Measurements from ENCODE around the gene MOSMO.
A peak's percentile ranks its signal among the peaks of the same experiment; 100 is the strongest.
"Not testable (repeated sequence)": the region's sequence is repeated elsewhere in the genome, so short reads cannot be mapped to it uniquely, and the experiment has no call there.

Gene MOSMO

DNA sequence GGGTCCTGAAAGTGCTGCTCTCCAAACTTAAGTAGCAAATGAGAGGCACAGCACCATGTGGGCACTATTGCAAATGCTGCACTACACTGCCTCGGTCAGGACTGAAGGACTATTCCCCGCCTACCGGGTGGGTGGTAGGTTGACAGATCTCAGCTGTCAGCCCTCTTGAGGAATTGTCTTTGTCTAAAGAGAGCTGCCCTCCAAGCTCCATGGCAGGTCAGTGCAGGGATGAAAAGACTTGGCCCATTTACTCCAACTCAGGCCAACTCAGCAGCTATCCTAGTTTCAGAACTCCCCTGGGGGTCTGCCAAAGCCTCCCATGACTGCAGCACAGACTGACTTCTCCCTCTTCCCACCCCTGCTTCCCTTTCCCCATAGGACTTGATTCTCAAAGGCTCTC, 3.6 kb upstream of the MOSMO start:
- DNase-seq, result no peak

DNA sequence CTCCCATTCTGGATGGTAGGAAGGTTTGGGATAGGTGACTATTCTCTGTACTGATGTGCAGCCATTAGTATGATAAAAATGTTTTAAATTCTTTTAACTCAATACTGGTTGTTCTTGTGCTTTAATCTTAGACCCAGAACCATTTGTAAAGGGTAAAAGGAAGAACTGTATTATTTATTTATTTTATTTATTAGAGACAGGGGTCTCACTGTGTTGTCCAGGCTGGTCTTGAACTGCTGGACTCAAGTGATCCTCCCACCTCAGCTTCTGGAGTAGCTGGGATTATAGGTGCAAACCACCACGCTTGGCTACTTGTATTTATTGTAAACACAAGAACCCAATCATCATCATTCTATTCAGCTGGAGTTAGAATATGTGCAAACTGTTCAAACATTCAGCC, 2.2 kb upstream of the MOSMO start:
- no peak for DNase-seq

DNA sequence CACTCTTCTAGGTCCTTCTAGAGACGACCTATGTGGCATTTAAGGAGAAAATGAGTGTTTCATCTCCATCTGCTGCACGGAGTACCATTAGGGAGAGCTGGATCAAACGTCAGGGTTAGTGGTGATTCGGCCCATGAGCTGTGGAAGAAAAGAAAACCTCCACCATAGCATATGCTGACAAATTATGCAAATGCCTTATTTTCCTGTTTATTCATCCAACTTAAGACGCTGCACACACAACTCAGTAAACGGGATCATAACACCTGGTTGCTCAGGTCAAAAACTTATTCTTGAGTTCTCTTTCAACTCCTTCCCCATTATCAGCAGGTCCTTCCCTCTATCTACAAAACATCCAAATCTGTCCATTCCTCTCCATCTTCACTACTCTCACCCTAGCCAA, 1.3 kb upstream of the MOSMO start:
- DNase-seq, result no peak

DNA sequence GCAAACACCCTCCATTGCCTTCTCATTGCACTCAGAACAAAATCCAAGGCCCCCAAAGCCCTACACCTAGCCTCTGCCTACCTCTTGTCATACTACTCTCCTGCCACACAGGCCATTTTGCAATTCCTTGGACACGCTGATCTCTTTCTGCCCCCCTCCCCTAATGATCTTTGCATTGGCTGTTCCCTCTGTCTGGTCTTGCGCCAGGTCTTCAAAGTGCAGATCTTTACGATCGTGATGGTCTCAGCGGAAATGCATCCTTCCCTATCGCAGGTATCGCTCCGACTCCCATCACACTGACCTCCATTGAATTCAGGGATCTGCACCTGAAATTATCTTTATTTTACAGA, 777 bp upstream of the MOSMO start:
- DNase-seq, result no peak

DNA sequence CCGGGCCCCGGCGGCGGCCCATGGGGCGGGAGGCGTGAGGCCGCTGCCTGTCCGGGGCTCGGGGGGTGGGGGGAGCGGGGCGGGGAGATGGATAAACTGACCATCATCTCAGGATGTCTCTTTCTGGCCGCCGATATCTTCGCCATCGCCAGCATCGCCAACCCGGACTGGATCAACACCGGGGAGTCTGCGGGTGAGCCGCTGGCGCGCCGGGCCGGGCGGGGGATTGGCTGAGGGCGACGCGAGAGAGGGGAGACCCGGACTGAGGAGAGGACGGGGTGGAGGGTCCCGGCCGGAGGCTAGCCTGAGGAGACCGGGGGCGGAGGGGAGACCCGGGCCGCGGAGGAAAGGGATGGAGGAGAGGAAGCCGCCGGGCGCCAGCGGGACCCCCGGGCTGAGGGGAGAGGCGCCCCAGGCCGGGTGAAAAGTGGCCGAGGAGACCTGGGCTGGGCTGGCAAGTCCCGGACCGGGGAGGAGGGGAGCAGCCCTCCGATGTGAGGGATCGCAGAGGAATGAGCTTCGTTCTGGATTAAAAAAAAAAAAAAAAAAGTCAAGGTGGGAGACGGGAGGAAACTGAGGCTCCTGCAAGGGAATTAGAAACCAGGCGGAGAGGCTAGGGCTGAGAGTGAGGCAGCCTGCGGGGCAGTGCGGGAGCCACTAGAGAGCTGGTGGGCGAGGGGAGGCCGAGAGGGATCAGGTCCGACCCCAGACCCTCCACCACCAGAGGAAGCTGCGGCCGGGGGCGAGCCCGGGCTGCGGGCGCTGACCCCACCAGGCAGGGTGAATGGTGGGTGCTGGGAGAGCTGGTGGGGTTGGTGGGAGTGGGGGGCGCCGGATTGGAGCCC, 526 bp downstream of the MOSMO start:
- DNase-seq, result peak in 1 of 2 donors; percentile 22

DNA sequence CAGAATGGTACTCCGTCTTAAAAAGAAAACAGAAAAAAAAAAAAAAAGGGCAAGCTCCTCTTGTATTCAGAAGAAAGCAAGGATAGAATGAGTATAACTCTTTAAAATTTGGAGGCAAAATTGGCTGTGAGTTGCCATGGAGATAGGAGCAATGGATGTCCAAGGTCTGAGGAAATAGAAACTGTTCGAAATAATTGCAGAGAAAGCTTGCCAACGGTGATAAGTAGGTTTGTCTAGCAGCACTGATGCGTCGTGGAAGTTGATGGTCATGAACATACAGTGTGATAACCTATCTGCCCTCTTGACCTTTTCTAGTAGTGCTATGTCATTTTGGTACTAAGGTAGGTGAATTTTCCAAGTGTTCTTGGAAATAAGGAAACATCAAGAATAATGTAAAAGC, 3.0 kb downstream of the MOSMO start:
- no peak for DNase-seq

DNA sequence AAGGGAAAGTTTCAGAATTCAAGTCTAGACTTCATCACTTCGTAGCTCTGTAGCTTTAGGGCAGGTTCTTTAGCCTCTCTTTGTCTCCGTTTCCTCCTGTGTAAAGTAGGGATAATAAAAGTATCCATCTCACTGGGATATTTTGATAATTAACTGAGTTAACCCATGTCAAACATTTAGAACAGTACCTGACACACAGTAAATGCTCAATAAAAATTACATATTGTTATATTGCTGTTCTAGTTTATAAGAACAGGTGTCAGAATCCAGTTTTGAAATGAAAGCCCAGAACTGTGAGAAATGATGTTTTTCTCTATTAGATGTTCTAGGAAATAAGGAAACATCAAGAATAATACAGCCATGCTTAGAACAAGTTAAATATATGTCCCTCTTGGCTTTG, 4.3 kb downstream of the MOSMO start:
- no peak for DNase-seq

DNA sequence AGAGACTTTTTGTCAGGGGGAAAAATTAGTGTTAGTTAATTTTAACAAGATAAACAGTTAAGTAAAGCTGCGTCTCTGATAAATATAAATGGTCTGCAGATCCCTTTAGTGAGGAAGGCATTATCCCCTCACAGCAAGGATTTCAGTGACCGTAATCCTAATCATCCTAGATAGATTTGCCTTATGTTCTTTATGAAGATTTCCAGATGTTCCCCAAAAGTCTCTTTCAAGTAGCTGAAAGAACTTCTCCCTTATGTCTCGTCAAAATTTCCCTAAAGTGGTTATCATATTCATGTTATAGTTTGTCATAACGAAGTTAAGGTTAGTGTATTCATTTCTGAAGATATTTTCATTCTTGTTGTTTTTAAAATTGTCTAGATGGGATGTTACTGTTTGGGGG, 5.6 kb downstream of the MOSMO start:
- DNase-seq, result no peak

DNA sequence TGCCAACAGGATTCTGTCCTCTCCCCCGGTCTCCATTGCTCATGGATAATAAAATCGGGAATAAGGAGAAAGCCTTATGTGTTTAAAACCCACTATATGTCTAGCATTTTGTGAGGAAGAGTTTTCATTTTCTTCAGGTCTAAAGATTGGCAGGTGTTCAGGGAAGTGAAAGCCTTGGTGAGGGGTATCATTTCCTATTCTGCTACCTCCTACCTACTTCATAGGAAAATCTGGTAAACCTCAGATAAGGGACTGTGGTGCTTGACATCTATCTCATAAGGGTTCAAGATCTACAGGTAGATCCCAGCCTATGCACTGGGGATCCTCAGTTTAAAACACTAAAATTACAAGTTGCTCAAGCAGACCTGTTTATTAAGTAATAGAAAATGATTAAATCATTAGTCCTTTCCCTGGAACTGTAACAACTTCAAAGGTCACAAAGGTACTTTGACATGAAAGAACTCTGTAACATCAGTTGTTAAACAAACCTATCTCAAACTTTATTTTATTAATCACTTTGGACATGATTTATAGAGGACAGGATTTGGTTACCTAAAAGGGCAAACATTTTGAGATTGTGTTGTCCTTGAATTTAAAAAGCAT, 6.5 kb downstream of the MOSMO start:
- DNase-seq, result no peak

DNA sequence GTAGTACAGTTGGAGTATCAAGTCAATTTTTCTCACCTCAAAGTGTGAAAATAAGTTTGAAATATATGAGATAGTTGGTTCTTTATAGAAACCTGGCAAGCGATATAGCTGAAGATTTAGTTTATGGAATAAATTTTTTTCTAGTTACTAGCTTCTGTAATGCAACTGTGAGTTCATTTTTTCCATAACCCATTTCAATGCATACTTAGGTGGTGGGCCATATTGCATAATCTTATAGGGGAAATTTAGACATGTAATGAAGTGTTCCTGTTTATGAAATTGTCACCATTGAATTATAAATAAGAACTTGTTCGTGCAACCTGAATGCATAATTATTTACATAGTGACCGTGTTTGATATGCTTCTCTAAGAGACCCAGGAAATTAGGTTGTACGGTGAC, 9.0 kb downstream of the MOSMO start:
- DNase-seq, result no peak

DNA sequence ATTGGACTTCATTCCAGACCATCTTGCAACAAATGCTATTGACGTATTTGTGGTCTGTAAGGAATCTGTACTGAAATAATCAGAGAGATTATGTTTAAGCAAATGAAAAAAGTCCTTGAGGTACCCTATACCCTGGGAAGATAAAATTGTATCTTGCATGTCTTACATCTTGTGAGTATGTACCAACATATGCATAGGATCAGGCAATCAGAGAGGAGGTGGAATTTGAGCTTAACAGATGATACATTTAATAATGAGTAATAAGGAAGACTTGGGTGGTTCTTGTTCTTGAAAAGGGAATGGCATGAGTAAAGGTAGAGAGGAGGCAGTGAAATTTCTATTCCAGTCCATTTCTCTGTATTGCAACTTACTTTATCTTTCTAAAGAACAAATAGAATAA, 10.6 kb downstream of the MOSMO start:
- DNase-seq, result no peak

DNA sequence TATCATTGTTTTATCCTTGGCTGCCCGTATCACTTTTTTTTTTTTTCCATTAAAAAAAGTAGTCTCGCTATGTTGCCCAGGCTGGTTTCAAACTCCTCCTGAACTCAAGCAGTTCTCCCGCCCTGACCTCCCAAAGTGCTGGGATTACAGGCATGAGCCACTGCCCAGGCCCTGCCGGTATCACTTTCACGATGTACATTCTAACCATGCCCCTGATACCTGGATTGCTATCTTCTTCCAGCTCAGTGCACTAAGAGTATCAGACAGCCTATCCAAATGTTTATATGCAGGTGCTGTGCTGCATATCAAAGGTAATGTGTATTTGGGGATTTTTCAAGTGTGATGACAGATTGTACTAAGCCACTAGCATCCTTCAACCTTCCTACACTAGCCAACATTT, 14.2 kb downstream of the MOSMO start:
- DNase-seq, result no peak

DNA sequence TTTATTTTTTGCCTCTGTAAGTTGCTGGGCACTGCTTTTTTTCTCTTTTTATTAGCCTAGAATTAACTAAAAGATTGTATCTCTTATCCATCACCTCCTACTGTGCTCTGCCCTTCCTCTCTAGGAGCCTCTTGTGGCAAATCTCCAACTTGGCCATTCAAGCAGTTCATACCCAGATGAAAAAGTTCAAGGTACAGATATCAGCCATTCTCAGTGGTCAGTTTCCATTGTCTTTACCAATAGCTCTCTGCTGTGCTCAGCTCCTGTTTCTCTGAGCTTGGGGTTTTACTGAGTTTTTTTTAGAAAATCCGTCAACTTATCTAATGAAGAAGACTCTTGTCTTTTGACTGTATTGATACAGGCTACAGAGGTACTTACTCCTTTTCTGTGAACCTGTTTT, 15.6 kb downstream of the MOSMO start:
- no peak for DNase-seq

DNA sequence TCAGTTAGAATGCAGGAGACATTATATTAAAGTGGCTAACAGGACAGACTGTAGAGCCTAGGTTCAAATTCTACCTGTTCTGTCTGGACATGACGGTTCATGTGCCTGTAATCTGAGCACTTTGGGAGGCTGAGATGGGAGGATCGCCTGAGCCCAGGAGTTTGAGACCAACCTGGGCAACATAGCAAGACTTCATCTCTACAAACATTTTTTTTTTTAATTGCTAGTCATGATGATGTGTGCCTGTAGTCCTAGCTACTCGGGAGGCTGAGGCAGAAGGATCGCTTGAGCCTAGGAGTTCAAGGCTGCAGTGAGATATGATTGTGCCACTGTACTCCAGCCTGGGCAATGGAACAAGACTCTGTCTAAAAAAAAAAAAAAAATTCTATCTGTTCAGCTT, 16.9 kb downstream of the MOSMO start:
- not testable (repeated sequence) for DNase-seq

DNA sequence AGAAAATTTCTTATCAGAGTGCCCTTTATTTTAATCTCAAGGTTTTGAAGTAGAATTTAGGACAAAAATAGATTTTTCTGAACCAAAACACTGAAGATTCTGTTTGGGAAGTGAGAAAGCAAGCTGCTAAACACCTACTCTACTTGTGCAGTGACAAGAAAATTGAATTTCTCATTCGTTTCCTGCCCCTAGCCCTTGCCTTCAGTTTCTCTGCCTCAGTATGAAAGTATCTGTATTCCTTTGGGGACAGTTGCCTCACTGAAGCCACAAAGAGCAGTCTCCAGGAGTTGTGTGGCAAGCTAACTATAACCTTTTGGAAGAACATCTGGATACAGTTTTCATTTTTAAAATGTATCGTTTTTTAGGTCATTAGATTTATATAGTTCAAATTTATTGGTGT, 19.7 kb downstream of the MOSMO start:
- no peak for DNase-seq

DNA sequence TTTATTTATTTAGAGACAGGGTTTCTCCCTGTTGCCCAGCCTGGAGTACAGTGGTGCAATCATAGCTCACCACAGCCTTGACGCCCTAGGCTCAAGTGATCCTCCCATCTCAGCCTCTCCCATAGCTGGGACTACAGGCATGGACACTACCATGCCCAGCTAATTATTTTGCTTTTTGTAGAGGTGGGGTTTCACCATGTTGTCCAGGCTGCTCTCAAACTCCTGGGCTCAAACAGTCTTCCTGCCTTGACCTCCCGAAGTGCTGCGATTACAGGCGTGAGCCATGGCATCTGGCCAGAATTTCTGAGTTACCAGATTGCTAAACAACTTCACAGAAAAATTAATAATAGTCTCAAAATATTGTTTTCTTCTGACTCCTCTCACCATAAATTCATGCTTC, 21.7 kb downstream of the MOSMO start:
- no peak for DNase-seq

DNA sequence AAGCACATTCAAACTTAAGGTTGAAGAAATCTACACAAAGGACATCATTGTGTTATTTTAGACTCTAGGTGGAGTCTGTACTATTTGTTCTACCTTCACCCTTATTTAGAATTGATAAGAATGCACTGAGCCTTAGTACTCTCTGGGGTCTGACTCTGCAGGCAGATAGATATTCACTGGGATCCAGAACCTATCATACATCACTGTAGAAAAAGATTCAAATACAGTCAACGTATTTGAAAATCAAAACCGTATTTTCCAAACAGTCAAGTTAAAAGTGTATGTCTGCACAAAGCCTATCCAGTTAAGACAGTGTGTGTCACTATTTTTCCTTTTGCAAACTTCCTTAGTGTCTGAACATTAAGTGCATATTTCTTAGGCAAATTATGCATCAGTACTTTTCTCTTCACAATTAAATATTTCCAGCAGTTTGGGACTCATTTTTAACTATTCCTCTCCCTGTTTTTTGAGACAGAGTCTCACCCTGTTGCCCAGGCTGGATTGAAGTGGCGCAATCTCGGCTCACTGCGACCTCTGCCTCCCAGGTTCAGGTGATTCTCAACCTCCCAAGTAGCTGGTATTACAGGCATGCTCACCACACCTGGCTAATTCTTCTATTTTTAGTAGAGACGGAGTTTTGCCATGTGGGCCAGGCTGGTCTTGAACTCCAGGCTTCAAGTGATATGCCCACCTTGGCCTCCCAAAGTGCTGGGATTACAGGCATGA, 22.3 kb downstream of the MOSMO start:
- no peak for DNase-seq

DNA sequence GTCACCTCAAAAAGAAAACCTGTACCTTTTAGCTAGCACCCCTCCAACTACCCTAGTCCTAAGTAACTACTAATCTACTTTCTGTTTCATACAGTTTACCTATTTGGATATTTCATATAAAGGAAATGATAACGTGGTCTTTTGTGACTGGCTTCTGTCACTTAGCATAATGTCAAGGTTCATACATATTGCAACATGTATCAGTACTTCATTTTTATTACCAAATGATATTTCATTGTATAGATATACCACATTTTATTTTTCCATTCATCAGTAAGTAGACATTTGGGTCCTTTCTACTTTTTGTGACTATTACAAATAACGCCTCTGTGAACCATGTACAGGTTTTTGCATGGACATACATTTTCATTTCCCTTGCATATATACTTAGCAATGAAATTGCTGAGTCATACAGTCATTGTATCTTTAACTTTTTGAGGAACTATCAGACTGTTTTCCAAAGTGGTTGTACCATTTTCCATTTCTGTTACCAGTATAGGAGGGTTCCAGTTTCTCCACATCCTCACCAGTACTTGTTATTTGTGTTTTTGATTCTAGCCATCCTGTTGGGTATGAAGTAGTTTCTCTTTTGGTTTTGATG, 23.7 kb downstream of the MOSMO start:
- no peak for DNase-seq

DNA sequence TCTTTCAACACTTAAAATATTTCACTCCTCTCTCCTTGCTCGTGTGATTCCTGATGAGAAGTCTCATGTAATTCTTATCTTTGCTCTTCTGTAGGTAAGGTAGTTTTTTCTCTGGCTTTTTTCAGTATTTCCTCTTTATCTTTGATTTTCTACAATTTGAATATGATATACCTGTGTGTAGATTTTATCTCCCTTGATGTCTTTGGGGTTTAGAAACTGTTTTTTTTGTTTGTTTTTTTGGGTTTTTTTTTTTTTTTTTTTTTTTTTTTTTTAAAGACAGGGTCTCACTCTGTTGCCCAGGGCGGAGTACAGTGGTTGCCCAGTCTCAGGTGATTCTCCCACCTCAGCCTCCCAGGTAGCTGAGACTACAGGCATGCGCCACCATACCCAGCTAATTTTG, 26.6 kb downstream of the MOSMO start:
- DNase-seq, result no peak

DNA sequence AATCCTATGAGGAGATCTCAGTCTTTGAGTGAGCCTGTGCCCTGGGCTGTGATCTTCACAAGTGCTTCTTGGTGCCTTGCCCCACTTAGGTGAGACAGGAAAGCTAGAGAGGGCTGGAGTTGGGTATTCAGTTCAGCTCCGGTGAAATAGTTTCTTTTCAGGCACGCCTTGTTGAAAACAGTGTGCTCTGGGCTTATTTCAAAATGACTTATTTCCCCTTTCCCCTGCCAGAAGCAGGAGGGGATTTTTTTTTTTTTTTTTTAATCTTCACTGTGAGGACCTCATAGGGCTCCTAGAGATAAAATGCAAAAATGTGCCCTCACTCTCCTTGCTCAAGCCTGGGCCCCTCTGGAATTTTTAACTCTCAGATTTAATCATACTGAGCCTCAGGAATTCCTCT, 27.2 kb downstream of the MOSMO start:
- DNase-seq, result no peak

DNA sequence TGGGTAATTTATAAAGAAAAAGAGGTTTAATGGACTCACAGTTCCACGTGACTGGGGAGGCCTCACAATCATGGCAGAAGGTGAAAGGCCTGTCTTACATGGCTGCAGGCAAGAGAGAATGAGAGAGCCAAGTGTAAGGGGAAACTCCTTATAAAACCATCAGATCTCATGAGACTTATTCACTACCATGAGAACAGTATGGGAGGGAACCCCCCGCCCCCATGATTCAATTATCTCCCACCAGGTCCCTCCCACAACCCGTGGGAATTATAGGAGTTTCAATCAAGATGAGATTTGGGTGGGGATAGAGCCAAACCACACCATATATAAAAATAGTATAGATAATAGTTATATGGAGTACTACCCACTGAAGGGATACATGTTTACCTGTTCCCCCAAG, 36.0 kb downstream of the MOSMO start:
- not testable (repeated sequence) for DNase-seq

DNA sequence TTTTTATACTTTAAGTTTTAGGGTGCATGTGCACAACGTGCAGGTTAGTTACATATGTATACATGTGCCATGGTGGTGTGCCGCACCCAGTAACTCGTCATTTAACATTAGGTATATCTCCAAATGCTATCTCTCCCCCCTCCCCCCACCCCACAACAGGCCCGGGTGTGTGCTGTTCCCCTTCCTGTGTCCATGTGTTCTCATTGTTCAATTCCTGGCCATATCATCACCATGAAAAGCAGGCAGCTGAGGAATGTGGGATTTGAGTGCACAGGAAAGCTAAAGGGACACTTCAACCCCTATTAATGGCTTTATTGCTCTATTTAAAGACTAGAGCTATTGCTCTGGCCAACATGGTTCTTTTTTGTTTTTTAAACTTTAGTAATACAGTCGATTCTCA, 38.0 kb downstream of the MOSMO start:
- not testable (repeated sequence) for DNase-seq

DNA sequence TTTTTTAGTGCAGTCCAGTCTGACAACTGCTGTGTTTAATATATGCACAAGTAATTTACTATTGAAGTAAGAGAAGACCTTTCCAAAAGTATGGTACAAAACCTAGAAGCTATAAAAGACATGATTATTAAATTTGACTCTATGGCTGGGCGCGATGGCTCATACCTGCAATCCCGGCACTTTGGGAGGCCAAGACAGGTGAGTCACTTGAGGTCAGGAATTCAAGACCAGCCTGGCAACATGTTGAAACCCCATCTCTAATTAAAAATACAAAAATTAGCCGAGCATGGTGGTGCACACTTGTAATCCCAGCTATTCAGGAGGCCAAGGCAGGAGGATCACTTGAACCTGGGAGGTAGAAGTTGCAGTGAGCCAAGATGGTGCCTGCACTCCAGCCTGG, 43.1 kb downstream of the MOSMO start:
- DNase-seq, result no peak

DNA sequence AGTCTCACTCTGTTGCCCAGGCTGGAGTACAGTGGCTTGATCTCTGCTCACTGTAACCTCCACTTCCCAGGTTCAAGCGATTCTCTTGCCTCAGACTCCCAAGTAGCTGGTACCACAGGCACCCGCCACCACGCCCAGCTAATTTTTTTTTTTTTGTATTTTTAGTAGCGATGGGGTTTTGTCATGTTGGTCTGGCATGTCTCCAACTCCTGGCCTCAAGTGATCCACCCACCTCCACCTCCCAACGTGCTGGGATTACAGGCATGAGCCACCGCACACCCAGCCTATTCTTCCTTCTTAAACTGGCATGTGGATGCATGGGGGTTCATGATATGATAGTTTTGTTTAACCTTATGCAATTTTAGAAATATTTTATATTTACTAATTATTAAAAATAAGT, 45.1 kb downstream of the MOSMO start:
- no peak for DNase-seq
